Peyer's patch (tissue), 4 donors: ENCODE results near the gene ZNF324B. TPM values are rescaled to one million over a fixed set of nuclear protein-coding genes. Genes with fewer than 3 reads are reported as not detected.
A peak's percentile ranks its signal among the peaks of the same experiment; 100 is the strongest.

Experiments
- DNase-seq, 3 donors: peaks; one replicate each; pipeline ENCODE4 v3.0.0-alpha.2; 2017 to 2019
- H3K27ac ChIP-seq, 4 donors: fragments of 200-600 bp; sonication (generic); one replicate each; pipeline ENCODE4 v1.5.1; 2016 to 2019
- H3K27me3 ChIP-seq, 2 donors: fragments of 200-600 bp; sonication (generic); one replicate each; pipeline ENCODE4 v1.5.1; 2019
- H3K36me3 ChIP-seq, 3 donors: fragments of 200-600 bp; sonication (generic); one replicate each; pipeline ENCODE4 v1.5.1; 2016 to 2019
- H3K4me1 ChIP-seq, 4 donors: fragments of 200-600 bp; sonication (generic); one replicate each; pipeline ENCODE4 v1.5.1; 2016 to 2019
- H3K4me3 ChIP-seq, 4 donors: fragments of 200-600 bp; sonication (generic); 1 replicate in 3 of 4; 2 replicates in 1 of 4; pipeline ENCODE4 v1.5.1; 2016 to 2019; ENCODE audit warnings: mild to moderate bottlenecking in 1 of 4
- H3K9me3 ChIP-seq, 4 donors: fragments of 200-600 bp; sonication (generic); one replicate each; pipeline ENCODE4 v1.5.1; 2016 to 2019; ENCODE audit warnings: mild to moderate bottlenecking in 1 of 4
- POLR2A ChIP-seq, 2 donors: fragments of 450-650 bp; IDR thresholded peaks; one replicate each; pipeline ENCODE4 v1.5.1; 2017; ENCODE audit warnings: antibody characterized with exemption in 2 of 2, mild to moderate bottlenecking in 2 of 2, moderate library complexity in 2 of 2
- total RNA-seq, 4 donors: library from RNA; depleted of rRNA; stranded (reverse); fragments of >200 nt; gene quantifications; one replicate each; pipeline ENCODE4 v1.1.0, GENCODE V29; 2016
- TF ChIP-seq, protein P1 (sequence below), 6 experiments: fragments of 450-650 bp in 4 of 6; fragments of 200-600 bp in 2 of 6; sonication (generic) in 1 of 6; IDR thresholded peaks; one replicate each; pipeline ENCODE4 v1.5.1; 2017 to 2019; ENCODE audit warnings: antibody characterized with exemption in 6 of 6, mild to moderate bottlenecking in 3 of 6, moderate library complexity in 1 of 6

ZNF324B gene
- total RNA-seq, 4 donors from 2014 or later: 7.0 to 13.1 (median 10.5) TPM

DNA sequence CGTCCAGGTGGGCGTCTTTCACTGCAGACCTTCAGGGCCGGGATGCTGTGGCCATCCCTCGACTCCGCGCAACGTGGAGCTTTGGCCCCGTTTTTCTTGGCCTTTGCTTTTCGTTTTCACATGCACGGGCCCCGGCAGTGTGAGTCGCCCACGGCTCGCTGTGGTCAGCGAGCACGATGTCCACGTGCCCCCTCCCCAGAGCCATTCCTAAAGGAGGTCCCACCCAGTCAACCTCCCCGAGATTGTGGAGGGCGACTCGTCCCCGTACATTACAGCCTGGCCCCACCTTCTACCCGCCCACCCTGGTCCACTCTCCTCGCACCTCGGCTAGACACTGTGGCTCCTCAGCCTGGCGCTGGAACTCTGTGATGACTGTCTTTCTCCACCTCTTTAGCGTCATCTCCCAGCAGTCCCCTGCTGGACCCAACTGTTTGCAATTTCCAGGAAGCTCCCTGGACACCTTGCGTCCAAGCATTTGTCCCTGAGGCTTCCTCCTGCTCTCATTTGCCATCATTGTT lies 25.1 kb downstream of the ZNF324B start:
- DNase-seq: no peak
- H3K27ac ChIP-seq: peak overlapping the region; percentile 79 to 89 (median 86)
- peak overlapping the region; percentile 66 to 71 (median 68) for H3K4me3 ChIP-seq
- H3K9me3 ChIP-seq: no peaks in the 10 kb centered on the region
- TF ChIP-seq, protein P1, sequence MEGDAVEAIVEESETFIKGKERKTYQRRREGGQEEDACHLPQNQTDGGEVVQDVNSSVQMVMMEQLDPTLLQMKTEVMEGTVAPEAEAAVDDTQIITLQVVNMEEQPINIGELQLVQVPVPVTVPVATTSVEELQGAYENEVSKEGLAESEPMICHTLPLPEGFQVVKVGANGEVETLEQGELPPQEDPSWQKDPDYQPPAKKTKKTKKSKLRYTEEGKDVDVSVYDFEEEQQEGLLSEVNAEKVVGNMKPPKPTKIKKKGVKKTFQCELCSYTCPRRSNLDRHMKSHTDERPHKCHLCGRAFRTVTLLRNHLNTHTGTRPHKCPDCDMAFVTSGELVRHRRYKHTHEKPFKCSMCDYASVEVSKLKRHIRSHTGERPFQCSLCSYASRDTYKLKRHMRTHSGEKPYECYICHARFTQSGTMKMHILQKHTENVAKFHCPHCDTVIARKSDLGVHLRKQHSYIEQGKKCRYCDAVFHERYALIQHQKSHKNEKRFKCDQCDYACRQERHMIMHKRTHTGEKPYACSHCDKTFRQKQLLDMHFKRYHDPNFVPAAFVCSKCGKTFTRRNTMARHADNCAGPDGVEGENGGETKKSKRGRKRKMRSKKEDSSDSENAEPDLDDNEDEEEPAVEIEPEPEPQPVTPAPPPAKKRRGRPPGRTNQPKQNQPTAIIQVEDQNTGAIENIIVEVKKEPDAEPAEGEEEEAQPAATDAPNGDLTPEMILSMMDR (IDR thresholded peaks at IDR 0.05): no peak
- no peak for TF ChIP-seq POLR2A (IDR thresholded peaks at IDR 0.05)
- peaks cover 0 to 32% (median 0%) of the 10 kb centered on the region in 3 donors for H3K36me3 ChIP-seq
- peaks cover 0 to 18% (median 6%) of the 10 kb centered on the region in 4 donors for H3K4me1 ChIP-seq
- no peaks in the 10 kb centered on the region for H3K27me3 ChIP-seq

DNA sequence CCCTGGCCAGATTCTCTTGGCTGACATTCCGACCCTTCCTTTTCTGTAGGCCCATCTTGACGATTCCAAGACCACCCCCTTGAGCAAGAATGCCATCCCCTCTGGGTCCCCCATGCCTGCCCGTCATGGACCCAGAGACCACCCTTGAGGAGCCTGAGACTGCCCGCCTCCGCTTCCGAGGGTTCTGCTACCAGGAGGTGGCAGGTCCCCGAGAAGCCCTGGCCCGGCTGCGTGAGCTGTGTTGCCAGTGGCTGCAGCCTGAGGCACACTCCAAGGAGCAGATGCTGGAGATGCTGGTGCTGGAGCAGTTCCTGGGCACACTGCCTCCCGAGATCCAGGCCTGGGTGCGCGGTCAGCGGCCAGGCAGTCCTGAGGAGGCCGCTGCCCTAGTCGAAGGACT lies 25.7 kb downstream of the ZNF324B start:
- DNase-seq: no peak
- no peaks in the 10 kb centered on the region for H3K9me3 ChIP-seq
- H3K27me3 ChIP-seq: no peaks in the 10 kb centered on the region
- TF ChIP-seq POLR2A (IDR thresholded peaks at IDR 0.05): no peak
- TF ChIP-seq, protein P1 (IDR thresholded peaks at IDR 0.05): no peak
- peak overlapping the region in 1 of 4 donors; percentile 85 for H3K27ac ChIP-seq
- peaks cover 0 to 18% (median 6%) of the 10 kb centered on the region in 4 donors for H3K4me1 ChIP-seq
- H3K36me3 ChIP-seq: peaks cover 0 to 28% (median 0%) of the 10 kb centered on the region in 3 donors
- H3K4me3 ChIP-seq: no peak overlapping the region

DNA sequence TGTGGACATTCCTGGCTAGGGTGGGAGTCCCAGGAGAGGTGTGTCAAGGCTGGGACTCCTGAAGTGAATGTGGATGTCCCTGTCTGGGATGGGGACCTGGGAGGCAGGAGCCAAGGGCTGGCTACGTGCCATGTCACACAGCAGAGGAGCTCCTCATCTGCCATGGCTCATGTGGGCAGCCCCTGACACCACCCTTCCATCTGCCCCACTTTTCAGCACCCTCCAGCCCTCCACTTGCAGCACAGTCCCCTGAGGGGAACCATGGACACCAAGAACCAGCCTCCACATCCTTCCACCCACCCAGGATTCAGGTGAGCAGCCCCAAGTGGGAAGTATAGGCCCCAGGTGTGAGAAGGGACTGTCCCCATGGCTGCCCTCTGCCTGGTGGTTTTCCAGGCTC lies 26.4 kb downstream of the ZNF324B start:
- Histone ChIP-seq H3K27me3 (no peaks in the 10 kb centered on the region), H3K36me3 (peaks cover 0 to 20% (median 0%) of the 10 kb centered on the region in 3 donors), H3K4me1 (peaks cover 0 to 18% (median 6%) of the 10 kb centered on the region in 4 donors), H3K27ac (no peak overlapping the region), H3K9me3 (no peaks in the 10 kb centered on the region), H3K4me3 (no peak overlapping the region)
- TF ChIP-seq POLR2A (IDR thresholded peaks at IDR 0.05): no peak
- TF ChIP-seq, protein P1 (IDR thresholded peaks at IDR 0.05): no peak
- no peak for DNase-seq

DNA sequence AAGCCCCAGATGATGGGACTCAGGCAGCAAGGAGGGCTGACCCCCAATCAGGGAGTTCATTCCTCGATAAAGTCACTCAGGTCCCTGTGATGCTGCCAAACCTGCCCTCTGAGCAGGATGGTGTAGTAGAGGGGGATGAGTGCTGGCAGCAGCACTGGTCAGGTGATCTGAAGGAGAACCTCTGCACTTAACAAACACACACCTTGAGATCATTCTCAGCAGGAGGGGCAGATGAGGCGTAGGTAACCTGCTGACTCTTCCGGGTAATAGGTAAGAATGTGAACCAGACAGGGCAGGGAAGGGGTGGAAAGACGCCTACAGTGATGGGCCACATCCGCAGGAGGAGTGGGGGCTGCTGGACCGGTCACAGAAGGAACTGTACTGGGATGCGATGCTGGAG lies 27.9 kb downstream of the ZNF324B start:
- Histone ChIP-seq H3K4me1 (peaks cover 0 to 18% (median 6%) of the 10 kb centered on the region in 4 donors), H3K36me3 (peaks cover 0 to 17% (median 0%) of the 10 kb centered on the region in 3 donors), H3K27me3 (no peaks in the 10 kb centered on the region), H3K27ac (no peak overlapping the region), H3K4me3 (no peak overlapping the region), H3K9me3 (no peaks in the 10 kb centered on the region)
- no peak for DNase-seq
- no peak for TF ChIP-seq POLR2A (IDR thresholded peaks at IDR 0.05)
- TF ChIP-seq, protein P1 (IDR thresholded peaks at IDR 0.05): no peak

DNA sequence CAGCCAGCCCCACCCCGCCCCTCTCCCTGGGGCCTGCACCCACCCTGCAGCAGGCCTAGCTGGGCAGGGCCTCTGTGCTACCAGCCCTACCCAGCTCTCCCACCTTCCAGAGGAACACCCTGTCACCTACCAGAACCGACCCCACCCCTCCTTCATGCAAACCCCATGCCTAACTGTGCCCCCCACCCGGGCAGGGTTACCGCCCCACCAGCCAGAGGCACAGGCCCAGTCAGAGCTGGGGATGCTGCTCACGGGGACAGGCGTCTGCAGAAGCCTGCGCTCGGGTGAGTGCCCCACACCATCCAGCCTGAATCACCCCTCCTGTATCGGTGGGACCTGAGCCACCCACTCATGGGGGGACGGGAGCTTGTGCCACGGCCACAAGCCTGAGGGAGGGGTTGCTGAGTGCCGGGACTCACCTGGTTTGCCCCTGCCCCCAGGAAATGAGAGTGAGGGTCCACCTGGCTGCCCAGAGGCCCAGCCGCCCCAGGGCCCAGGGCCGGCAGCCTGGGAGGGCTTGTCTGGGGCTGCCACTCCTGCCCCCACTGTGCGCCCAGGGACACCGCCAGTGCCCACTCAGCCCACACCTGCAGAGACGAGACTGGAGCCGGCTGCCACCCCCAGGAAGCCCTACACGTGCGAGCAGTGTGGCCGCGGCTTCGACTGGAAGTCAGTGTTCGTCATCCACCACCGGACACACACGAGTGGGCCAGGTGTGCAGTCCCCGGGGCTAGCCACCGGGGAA lies 28.5 kb downstream of the ZNF324B start:
- H3K9me3 ChIP-seq: no peaks in the 10 kb centered on the region
- no peak overlapping the region for H3K4me3 ChIP-seq
- no peak overlapping the region for H3K27ac ChIP-seq
- TF ChIP-seq POLR2A (IDR thresholded peaks at IDR 0.05): no peak
- TF ChIP-seq, protein P1 (IDR thresholded peaks at IDR 0.05): no peak
- DNase-seq: no peak
- peaks cover 0 to 15% (median 6%) of the 10 kb centered on the region in 4 donors for H3K4me1 ChIP-seq
- H3K27me3 ChIP-seq: no peaks in the 10 kb centered on the region
- H3K36me3 ChIP-seq: peaks cover 0 to 17% (median 0%) of the 10 kb centered on the region in 3 donors
